ENCODE data around the gene ATP6V1G2.

GRCh38 chr6:31521835-31522234 lies 24.6 kb downstream of the ATP6V1G2 start:
- TF ChIP-seq, protein P1, sequence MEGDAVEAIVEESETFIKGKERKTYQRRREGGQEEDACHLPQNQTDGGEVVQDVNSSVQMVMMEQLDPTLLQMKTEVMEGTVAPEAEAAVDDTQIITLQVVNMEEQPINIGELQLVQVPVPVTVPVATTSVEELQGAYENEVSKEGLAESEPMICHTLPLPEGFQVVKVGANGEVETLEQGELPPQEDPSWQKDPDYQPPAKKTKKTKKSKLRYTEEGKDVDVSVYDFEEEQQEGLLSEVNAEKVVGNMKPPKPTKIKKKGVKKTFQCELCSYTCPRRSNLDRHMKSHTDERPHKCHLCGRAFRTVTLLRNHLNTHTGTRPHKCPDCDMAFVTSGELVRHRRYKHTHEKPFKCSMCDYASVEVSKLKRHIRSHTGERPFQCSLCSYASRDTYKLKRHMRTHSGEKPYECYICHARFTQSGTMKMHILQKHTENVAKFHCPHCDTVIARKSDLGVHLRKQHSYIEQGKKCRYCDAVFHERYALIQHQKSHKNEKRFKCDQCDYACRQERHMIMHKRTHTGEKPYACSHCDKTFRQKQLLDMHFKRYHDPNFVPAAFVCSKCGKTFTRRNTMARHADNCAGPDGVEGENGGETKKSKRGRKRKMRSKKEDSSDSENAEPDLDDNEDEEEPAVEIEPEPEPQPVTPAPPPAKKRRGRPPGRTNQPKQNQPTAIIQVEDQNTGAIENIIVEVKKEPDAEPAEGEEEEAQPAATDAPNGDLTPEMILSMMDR (IDR thresholded peaks at IDR 0.05), result no peak
- TF ChIP-seq POLR2A (IDR thresholded peaks at IDR 0.05), result no peak

Measured in uterus (tissue), 2 donors.